Measurements from ENCODE around the gene CCDC138. TPM values are rescaled to one million over a fixed set of nuclear protein-coding genes. Genes with fewer than 3 reads are reported as not detected.

Gene CCDC138
- total and polyA plus RNA-seq, 4 donors, result 1.8 to 18.3 (median 5.4) TPM

DNA sequence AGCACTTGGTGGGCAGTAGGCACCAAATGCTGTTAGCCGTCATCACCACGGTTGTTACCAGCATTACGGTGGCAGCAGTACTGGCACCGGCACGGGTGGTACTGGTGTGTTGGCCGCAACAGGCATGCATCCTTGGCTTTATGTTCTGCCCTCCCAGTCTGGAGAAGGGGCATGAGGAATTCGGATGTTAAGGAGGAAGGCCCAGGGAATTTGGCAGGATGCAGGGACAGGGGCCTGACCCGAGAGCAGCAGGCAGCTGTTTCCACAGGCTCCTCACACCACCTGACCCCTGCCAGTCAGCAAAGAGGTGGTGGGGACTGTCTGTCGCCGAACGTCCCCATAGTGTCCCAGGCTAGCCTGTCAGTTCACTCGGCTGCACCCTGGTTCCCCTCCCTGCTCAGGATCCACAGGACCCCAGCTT, 123.5 kb downstream of the CCDC138 start:
- 88 to 93% methylated on average over 12 of the region's 12 CpGs for WGBS, 2 donors
- peak in 1 of 3 donors; percentile 12 for DNase-seq
- no peaks in the 10 kb centered on the region for H3K27me3 ChIP-seq (ENCODE audit: control insufficient read depth in 3 of 3, insufficient read depth in 3 of 3, low read length in 2 of 3)

DNA sequence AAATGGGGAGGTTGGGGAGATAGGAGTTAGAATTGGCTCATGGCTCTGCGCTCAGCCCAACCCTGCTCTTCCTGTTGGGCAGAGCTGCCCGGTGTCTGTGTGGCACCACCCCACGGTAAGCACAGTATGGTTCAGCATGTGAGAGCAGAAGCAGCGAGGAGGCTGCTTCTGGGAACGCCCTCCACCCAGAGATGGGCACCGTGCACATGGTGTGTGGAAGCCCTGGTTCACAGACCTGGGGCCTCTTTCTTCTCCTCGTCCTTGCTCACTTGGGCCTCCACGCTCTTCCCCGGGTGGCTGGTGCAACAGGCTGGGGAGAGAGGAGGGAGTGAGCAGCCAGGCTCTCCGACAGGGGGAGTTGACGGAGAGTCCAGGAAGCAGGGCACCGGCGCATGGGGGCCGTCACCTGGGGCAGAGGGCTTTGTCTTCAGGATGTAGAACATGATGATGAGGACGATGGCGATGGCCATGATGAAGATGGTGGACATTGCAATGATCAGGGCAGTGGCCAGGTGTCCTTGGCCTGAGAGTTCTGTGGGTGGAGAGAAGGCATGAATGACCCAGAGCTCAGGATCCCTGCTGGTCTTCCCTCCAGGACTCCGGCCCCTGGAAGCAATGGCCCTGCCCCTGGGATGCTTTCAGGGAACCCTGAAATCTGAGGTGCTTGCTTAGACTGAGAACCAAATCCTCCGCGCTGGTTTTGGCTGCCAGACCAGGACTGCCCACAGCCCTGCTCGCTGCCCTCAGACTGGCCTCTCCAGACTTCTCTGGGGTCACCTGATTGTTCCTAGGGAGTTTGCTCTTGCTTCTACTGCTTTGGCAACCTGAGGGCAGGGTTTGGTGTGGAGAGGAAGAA, 124.2 kb downstream of the CCDC138 start:
- DNase-seq, result peak in 1 of 3 donors; percentile 7
- TF ChIP-seq, protein P1, sequence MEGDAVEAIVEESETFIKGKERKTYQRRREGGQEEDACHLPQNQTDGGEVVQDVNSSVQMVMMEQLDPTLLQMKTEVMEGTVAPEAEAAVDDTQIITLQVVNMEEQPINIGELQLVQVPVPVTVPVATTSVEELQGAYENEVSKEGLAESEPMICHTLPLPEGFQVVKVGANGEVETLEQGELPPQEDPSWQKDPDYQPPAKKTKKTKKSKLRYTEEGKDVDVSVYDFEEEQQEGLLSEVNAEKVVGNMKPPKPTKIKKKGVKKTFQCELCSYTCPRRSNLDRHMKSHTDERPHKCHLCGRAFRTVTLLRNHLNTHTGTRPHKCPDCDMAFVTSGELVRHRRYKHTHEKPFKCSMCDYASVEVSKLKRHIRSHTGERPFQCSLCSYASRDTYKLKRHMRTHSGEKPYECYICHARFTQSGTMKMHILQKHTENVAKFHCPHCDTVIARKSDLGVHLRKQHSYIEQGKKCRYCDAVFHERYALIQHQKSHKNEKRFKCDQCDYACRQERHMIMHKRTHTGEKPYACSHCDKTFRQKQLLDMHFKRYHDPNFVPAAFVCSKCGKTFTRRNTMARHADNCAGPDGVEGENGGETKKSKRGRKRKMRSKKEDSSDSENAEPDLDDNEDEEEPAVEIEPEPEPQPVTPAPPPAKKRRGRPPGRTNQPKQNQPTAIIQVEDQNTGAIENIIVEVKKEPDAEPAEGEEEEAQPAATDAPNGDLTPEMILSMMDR (IDR thresholded peaks at IDR 0.05; ENCODE audit: control extremely low read depth, extremely low read depth), result no peak
- H3K27ac ChIP-seq (ENCODE audit: low read depth in 1 of 2, low read length in 1 of 2), result no peak overlapping the region
- H3K36me3 ChIP-seq (ENCODE audit: control insufficient read depth in 4 of 4, insufficient read depth in 4 of 4, low read length in 4 of 4), result peaks cover 0 to 11% (median 0%) of the 10 kb centered on the region in 4 donors
- no peak overlapping the region for H3K4me3 ChIP-seq
- H3K9ac ChIP-seq (ENCODE audit: insufficient read depth in 1 of 2, low read length in 2 of 2), result no peak overlapping the region
- WGBS, 2 donors, result 84 to 91% methylated on average over 20 of the region's 20 CpGs
- no peaks in the 10 kb centered on the region for H3K9me3 ChIP-seq (ENCODE audit: control insufficient read depth in 4 of 4, insufficient read depth in 3 of 4, low read length in 3 of 4)
- no peak for ATAC-seq (ENCODE audit: insufficient read depth, low FRiP score)
- H3K4me1 ChIP-seq (ENCODE audit: control insufficient read depth in 5 of 5, insufficient read depth in 5 of 5, low read length in 5 of 5), result no peaks in the 10 kb centered on the region
- H3K27me3 ChIP-seq (ENCODE audit: control insufficient read depth in 3 of 3, insufficient read depth in 3 of 3, low read length in 2 of 3), result no peaks in the 10 kb centered on the region

More for the DNA sequence above, 123.5 kb downstream of the CCDC138 start:
- Histone ChIP-seq H3K36me3 (ENCODE audit: control insufficient read depth in 4 of 4, insufficient read depth in 4 of 4, low read length in 4 of 4) (peaks cover 0 to 11% (median 0%) of the 10 kb centered on the region in 4 donors), H3K4me1 (ENCODE audit: control insufficient read depth in 5 of 5, insufficient read depth in 5 of 5, low read length in 5 of 5) (no peaks in the 10 kb centered on the region), H3K9me3 (ENCODE audit: control insufficient read depth in 4 of 4, insufficient read depth in 3 of 4, low read length in 3 of 4) (no peaks in the 10 kb centered on the region), H3K4me3 (no peak overlapping the region), H3K9ac (ENCODE audit: insufficient read depth in 1 of 2, low read length in 2 of 2) (no peak overlapping the region), H3K27ac (ENCODE audit: low read depth in 1 of 2, low read length in 1 of 2) (no peak overlapping the region)
- TF ChIP-seq, protein P1 (IDR thresholded peaks at IDR 0.05; ENCODE audit: control extremely low read depth, extremely low read depth), result no peak
- ATAC-seq (ENCODE audit: insufficient read depth, low FRiP score), result no peak

DNA sequence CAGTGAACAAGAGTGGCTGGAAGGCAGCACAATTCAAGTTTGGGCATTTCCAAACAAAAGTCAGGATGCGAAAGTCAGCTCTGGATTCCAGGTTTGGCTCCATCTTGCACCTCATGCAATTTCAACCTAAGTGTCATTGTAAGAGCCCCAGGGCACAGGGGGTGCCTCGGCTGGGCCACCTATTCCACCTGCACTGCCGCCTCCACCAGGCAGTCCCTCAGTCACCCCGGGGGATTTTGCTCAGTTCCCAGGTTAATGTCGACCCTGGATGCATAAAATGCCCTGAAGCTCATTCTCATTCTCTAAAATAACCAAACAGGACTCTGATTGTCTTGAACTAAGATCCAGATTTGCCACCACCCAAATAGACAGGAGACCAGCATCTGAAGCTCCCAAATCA, 124.8 kb downstream of the CCDC138 start:
- Histone ChIP-seq H3K4me3 (no peak overlapping the region), H3K4me1 (ENCODE audit: control insufficient read depth in 5 of 5, insufficient read depth in 5 of 5, low read length in 5 of 5) (peaks cover 0 to 1% (median 0%) of the 10 kb centered on the region in 5 donors), H3K27ac (ENCODE audit: low read depth in 1 of 2, low read length in 1 of 2) (no peak overlapping the region), H3K27me3 (ENCODE audit: control insufficient read depth in 3 of 3, insufficient read depth in 3 of 3, low read length in 2 of 3) (no peaks in the 10 kb centered on the region), H3K36me3 (ENCODE audit: control insufficient read depth in 4 of 4, insufficient read depth in 4 of 4, low read length in 4 of 4) (peaks cover 0 to 11% (median 0%) of the 10 kb centered on the region in 4 donors), H3K9ac (ENCODE audit: insufficient read depth in 1 of 2, low read length in 2 of 2) (no peak overlapping the region), H3K9me3 (ENCODE audit: control insufficient read depth in 4 of 4, insufficient read depth in 3 of 4, low read length in 3 of 4) (no peaks in the 10 kb centered on the region)
- ATAC-seq (ENCODE audit: insufficient read depth, low FRiP score) (no peak), DNase-seq (no peak)
- TF ChIP-seq, protein P1 (IDR thresholded peaks at IDR 0.05; ENCODE audit: control extremely low read depth, extremely low read depth), result no peak
- WGBS, 2 donors, result 92% methylated on average over 5 of the region's 5 CpGs
